PC-3 (cell line): ENCODE measurements around the gene IRF1. TPM values are rescaled to one million over a fixed set of nuclear protein-coding genes. Genes with fewer than 3 reads are reported as not detected.

ENCODE experiments used
- ATAC-seq: fragments of 200-7000 bp; cut with Tn5 transposase; 2 replicates; pipeline ENCODE4 v1.9.1; 2020; ENCODE audit warnings: mild to moderate bottlenecking, moderate library complexity
- BruUV-seq: library from RNA; stranded (reverse); fragments of 400-500 nt; replicated peaks from 2 replicates; lab custom pipeline; 2021; lab: Mats Ljungman, UMichigan
- CTCF ChIA-PET: fragments of 300-600 bp; sonication (Branson Sonifier 250); formaldehyde crosslinking; loops from one replicate; lab custom pipeline; 2022; ENCODE audit warnings: antibody characterized with exemption; lab: Charles Lee
- POLR2A ChIA-PET: fragments of 300-600 bp; sonication (Branson Sonifier 250); formaldehyde crosslinking; loops from one replicate; lab custom pipeline; 2022; ENCODE audit warnings: antibody characterized with exemption; ENCODE audit not compliant: unreplicated experiment; lab: Charles Lee
- DNase-seq: peaks from one replicate; pipeline ENCODE4 v3.0.0-alpha.2; 2015
- H2AFZ ChIP-seq: fragments of 300-600 bp; sonication (generic); 2 replicates; pipeline ENCODE4 v1.6.0; 2016; ENCODE audit warnings: antibody characterized with exemption, low read length
- H3F3A ChIP-seq: fragments of 300-600 bp; sonication (generic); one replicate; pipeline ENCODE4 v1.6.0; 2017; ENCODE audit warnings: antibody characterized with exemption, low read length, control low read depth, mild to moderate bottlenecking; ENCODE audit not compliant: unreplicated experiment
- H3K27ac ChIP-seq: fragments of 300-600 bp; sonication (generic); 2 replicates; pipeline ENCODE4 v1.5.1; 2016; ENCODE audit warnings: mild to moderate bottlenecking, low read length
- H3K27me3 ChIP-seq: fragments of 300-600 bp; sonication (generic); 2 replicates; pipeline ENCODE4 v1.6.1; 2016; ENCODE audit warnings: low read length, mixed read lengths
- H3K36me3 ChIP-seq: fragments of 300-600 bp; sonication (generic); 2 replicates; pipeline ENCODE4 v1.6.1; 2016; ENCODE audit warnings: low read depth, mixed run types, low read length, mixed read lengths
- H3K4me1 ChIP-seq: fragments of 300-600 bp; sonication (generic); 2 replicates; pipeline ENCODE4 v1.5.1; 2016; ENCODE audit warnings: low read length; ENCODE audit not compliant: insufficient read depth
- H3K4me2 ChIP-seq: fragments of 300-600 bp; sonication (generic); 2 replicates; pipeline ENCODE4 v1.6.0; 2016; ENCODE audit warnings: low read length
- H3K4me3 ChIP-seq: fragments of 300-600 bp; sonication (generic); 2 replicates; pipeline ENCODE4 v1.5.1; 2016; ENCODE audit warnings: mild to moderate bottlenecking, low read length, mixed read lengths
- H3K79me2 ChIP-seq: fragments of 300-600 bp; sonication (generic); 2 replicates; pipeline ENCODE4 v1.6.1; 2017; ENCODE audit warnings: low read length, mixed read lengths
- H3K9ac ChIP-seq: fragments of 300-600 bp; sonication (generic); 2 replicates; pipeline ENCODE4 v1.6.0; 2016; ENCODE audit warnings: mild to moderate bottlenecking, low read length
- H3K9me2 ChIP-seq: fragments of 300-600 bp; sonication (generic); replicated peaks from 2 replicates; pipeline ENCODE4 v1.6.1; 2016; ENCODE audit warnings: mixed run types, low read length, mixed read lengths
- H3K9me3 ChIP-seq: fragments of 300-600 bp; sonication (generic); 2 replicates; pipeline ENCODE4 v1.6.1; 2016; ENCODE audit warnings: low read length, mixed read lengths
- H4K20me1 ChIP-seq: fragments of 300-600 bp; sonication (generic); 2 replicates; pipeline ENCODE4 v1.6.1; 2016; ENCODE audit warnings: low read length, mixed read lengths
- CTCF ChIP-seq: fragments of 300-600 bp; sonication (generic); conservative IDR thresholded peaks from 2 replicates; pipeline ENCODE4 v1.5.1; 2017; ENCODE audit warnings: antibody characterized with exemption, low read depth, mild to moderate bottlenecking, low read length
- EZH2 ChIP-seq: fragments of 300-600 bp; sonication (generic); IDR thresholded peaks from one replicate; pipeline ENCODE4 v1.6.1; 2017; ENCODE audit warnings: antibody characterized with exemption, mild to moderate bottlenecking, low read length; ENCODE audit not compliant: unreplicated experiment
- EZH2phosphoT487 ChIP-seq: fragments of 300-600 bp; sonication (generic); IDR thresholded peaks from 2 replicates; pipeline ENCODE4 v1.6.1; 2018; ENCODE audit warnings: mild to moderate bottlenecking, antibody characterized with exemption, low read length, borderline replicate concordance
- intact Hi-C: fragments of 100-400 bp; cut with micrococcal nuclease; formaldehyde crosslinking; loops from 2 replicates; pipeline ENCODE4 v1.9.0; 2023
- total RNA-seq: library from RNA; depleted of rRNA; stranded (reverse); fragments of >200 nt; gene quantifications from 2 replicates; pipeline ENCODE4 v1.2.3, GENCODE V29; 2014

IRF1 gene
- total RNA-seq, 1 experiment from 2014 or later = 21.1 TPM

- ChIA-PET POLR2A (interaction anchor here (0.6 kb wide), 2 partner anchors 9 to 10 kb away, joined by 3 to 4 read pairs; partner anchors contain the start of gene IRF1), CTCF (no interaction called here)
- ATAC-seq (no peak), DNase-seq (no peak)
- Histone ChIP-seq H3K27me3 (no peaks in the 10 kb centered on the region), H3F3A (no peaks in the 10 kb centered on the region), H3K27ac (no peak overlapping the region), H3K4me1 (no peaks in the 10 kb centered on the region), H4K20me1 (no peaks in the 10 kb centered on the region), H2AFZ (no peak overlapping the region), H3K9me3 (no peaks in the 10 kb centered on the region), H3K9me2 (no peaks in the 10 kb centered on the region), H3K9ac (no peak overlapping the region), H3K36me3 (peaks cover 21% of the 10 kb centered on the region), H3K4me3 (no peak overlapping the region), H3K79me2 (no peaks in the 10 kb centered on the region), H3K4me2 (no peak overlapping the region)
- intact Hi-C loops = no loop called here
- BruUV-seq = no TSS peak
- TF ChIP-seq EZH2 (no peak), CTCF (no peak), EZH2phosphoT487 (no peak)
Measured at GRCh38 chr5:132480546-132480892, 10.1 kb downstream of the IRF1 start.

- Histone ChIP-seq H3K27me3 (no peaks in the 10 kb centered on the region), H3K4me1 (no peaks in the 10 kb centered on the region), H3K9ac (no peak overlapping the region), H3K9me2 (no peaks in the 10 kb centered on the region), H3K4me3 (no peak overlapping the region), H3F3A (no peaks in the 10 kb centered on the region), H3K9me3 (no peaks in the 10 kb centered on the region), H3K4me2 (no peak overlapping the region), H3K79me2 (no peaks in the 10 kb centered on the region), H3K27ac (no peak overlapping the region), H2AFZ (no peak overlapping the region), H4K20me1 (no peaks in the 10 kb centered on the region), H3K36me3 (peaks cover 16% of the 10 kb centered on the region)
- no peak for TF ChIP-seq CTCF
- TF ChIP-seq EZH2phosphoT487 = no peak
- TF ChIP-seq EZH2 = no peak
- BruUV-seq = no TSS peak
- intact Hi-C loops = no loop called here
- ATAC-seq (no peak), DNase-seq (no peak)
- POLR2A ChIA-PET = interaction anchor here (0.6 kb wide), 1 partner anchor 9 kb away, joined by 4 read pairs; no protein-coding TSS in a partner anchor
- CTCF ChIA-PET = no interaction called here
Measured at GRCh38 chr5:132480042-132480441, 10.5 kb downstream of the IRF1 start.

GRCh38 chr5:132479111-132479951 is 11.2 kb downstream of the IRF1 start:
- CTCF ChIA-PET = interaction anchor here (0.5 kb wide), 1 partner anchor 154 kb away, joined by 3 read pairs; no protein-coding TSS in a partner anchor
- DNase-seq (no peak), ATAC-seq (no peak; the same call in 1 of the 2 replicates)
- Histone ChIP-seq H3K4me2 (no peak overlapping the region), H3K36me3 (peaks cover 12% of the 10 kb centered on the region), H2AFZ (no peak overlapping the region), H4K20me1 (no peaks in the 10 kb centered on the region), H3K27ac (no peak overlapping the region), H3K4me1 (no peaks in the 10 kb centered on the region), H3K27me3 (no peaks in the 10 kb centered on the region), H3K9ac (no peak overlapping the region), H3F3A (no peaks in the 10 kb centered on the region), H3K4me3 (no peak overlapping the region), H3K79me2 (no peaks in the 10 kb centered on the region), H3K9me3 (no peaks in the 10 kb centered on the region), H3K9me2 (no peaks in the 10 kb centered on the region)
- no peak for TF ChIP-seq CTCF
- TF ChIP-seq EZH2phosphoT487 = no peak
- TF ChIP-seq EZH2 = no peak
- POLR2A ChIA-PET = interaction anchor here (0.7 kb wide), 1 partner anchor 17 kb away, joined by 4 read pairs; no protein-coding TSS in a partner anchor
- intact Hi-C loops = no loop called here
- BruUV-seq = no TSS peak
